IPS-20b (cell line): Measurements from ENCODE around the gene SELP.

ENCODE experiments used
- H3K27ac ChIP-seq: one replicate; pipeline ENCODE4 v1.5.1; 2013; ENCODE audit warnings: low read length
- H3K27me3 ChIP-seq: 2 replicates; pipeline ENCODE4 v1.6.1; 2013; ENCODE audit warnings: mild to moderate bottlenecking, low read length, inconsistent platforms; ENCODE audit not compliant: insufficient read depth
- H3K36me3 ChIP-seq: 2 replicates; pipeline ENCODE4 v1.6.1; 2013; ENCODE audit warnings: low read depth, mild to moderate bottlenecking, inconsistent platforms, low read length, moderate library complexity; ENCODE audit not compliant: insufficient read depth
- H3K4me1 ChIP-seq: 2 replicates; pipeline ENCODE4 v1.6.1; 2013; ENCODE audit warnings: mild to moderate bottlenecking, control low read depth, inconsistent platforms, low read length, moderate library complexity; ENCODE audit not compliant: insufficient read depth
- H3K4me3 ChIP-seq: 2 replicates; pipeline ENCODE4 v1.5.1; 2013; ENCODE audit warnings: mild to moderate bottlenecking, low read length, inconsistent platforms
- H3K9ac ChIP-seq: 2 replicates; pipeline ENCODE4 v1.6.1; 2013; ENCODE audit warnings: low read depth, mild to moderate bottlenecking, inconsistent platforms, low read length, moderate library complexity
- H3K9me3 ChIP-seq: 2 replicates; pipeline ENCODE4 v1.6.1; 2013; ENCODE audit warnings: mild to moderate bottlenecking, low read depth, low read length, inconsistent platforms; ENCODE audit not compliant: insufficient read depth

The SELP gene

GRCh38 chr1:169650551-169650950 is 20.6 kb upstream of the SELP start:
- H3K4me1 ChIP-seq = no peaks in the 10 kb centered on the region; the same call in 1 of the 2 replicates
- H3K4me3 ChIP-seq = no peak overlapping the region
- no peak overlapping the region for H3K9ac ChIP-seq
- no peaks in the 10 kb centered on the region for H3K9me3 ChIP-seq
- no peaks in the 10 kb centered on the region for H3K36me3 ChIP-seq
- H3K27me3 ChIP-seq = no peaks in the 10 kb centered on the region
- no peak overlapping the region for H3K27ac ChIP-seq

- Histone ChIP-seq H3K4me3 (no peak overlapping the region), H3K9ac (no peak overlapping the region), H3K27me3 (no peaks in the 10 kb centered on the region), H3K4me1 (no peaks in the 10 kb centered on the region; the same call in 1 of the 2 replicates), H3K36me3 (no peaks in the 10 kb centered on the region), H3K27ac (no peak overlapping the region), H3K9me3 (no peaks in the 10 kb centered on the region)
Observed at GRCh38 chr1:169648709-169649108, 18.8 kb upstream of the SELP start.

GRCh38 chr1:169648187-169648586 is 18.3 kb upstream of the SELP start:
- Histone ChIP-seq H3K9me3 (no peaks in the 10 kb centered on the region), H3K9ac (no peak overlapping the region), H3K4me1 (no peaks in the 10 kb centered on the region; the same call in 1 of the 2 replicates), H3K27me3 (no peaks in the 10 kb centered on the region), H3K4me3 (no peak overlapping the region), H3K36me3 (no peaks in the 10 kb centered on the region), H3K27ac (no peak overlapping the region)

GRCh38 chr1:169647512-169647911 is 17.6 kb upstream of the SELP start:
- no peaks in the 10 kb centered on the region; the same call in 1 of the 2 replicates for H3K4me1 ChIP-seq
- H3K27ac ChIP-seq = no peak overlapping the region
- no peak overlapping the region for H3K4me3 ChIP-seq
- no peaks in the 10 kb centered on the region for H3K36me3 ChIP-seq
- H3K27me3 ChIP-seq = no peaks in the 10 kb centered on the region
- no peaks in the 10 kb centered on the region for H3K9me3 ChIP-seq
- no peak overlapping the region for H3K9ac ChIP-seq

- no peak overlapping the region for H3K9ac ChIP-seq
- no peak overlapping the region for H3K4me3 ChIP-seq
- H3K36me3 ChIP-seq = no peaks in the 10 kb centered on the region
- H3K9me3 ChIP-seq = no peaks in the 10 kb centered on the region
- no peaks in the 10 kb centered on the region for H3K27me3 ChIP-seq
- no peak overlapping the region for H3K27ac ChIP-seq
- H3K4me1 ChIP-seq = no peaks in the 10 kb centered on the region; the same call in 1 of the 2 replicates
Observed at GRCh38 chr1:169644297-169644696, 14.4 kb upstream of the SELP start.

GRCh38 chr1:169634877-169635276 is 5.0 kb upstream of the SELP start:
- Histone ChIP-seq H3K27ac (no peak overlapping the region), H3K4me3 (no peak overlapping the region), H3K36me3 (no peaks in the 10 kb centered on the region), H3K27me3 (no peaks in the 10 kb centered on the region), H3K4me1 (no peaks in the 10 kb centered on the region), H3K9ac (no peak overlapping the region), H3K9me3 (peaks cover 4% of the 10 kb centered on the region)

- Histone ChIP-seq H3K9ac (no peak overlapping the region), H3K27me3 (no peaks in the 10 kb centered on the region), H3K4me1 (no peaks in the 10 kb centered on the region), H3K4me3 (no peak overlapping the region), H3K9me3 (peaks cover 4% of the 10 kb centered on the region), H3K27ac (no peak overlapping the region), H3K36me3 (no peaks in the 10 kb centered on the region)
Observed at GRCh38 chr1:169634145-169634544, 4.2 kb upstream of the SELP start.

GRCh38 chr1:169631249-169631648 is 1.3 kb upstream of the SELP start:
- no peaks in the 10 kb centered on the region for H3K27me3 ChIP-seq
- no peaks in the 10 kb centered on the region for H3K36me3 ChIP-seq
- peaks cover 4% of the 10 kb centered on the region for H3K9me3 ChIP-seq
- no peak overlapping the region for H3K9ac ChIP-seq
- H3K4me3 ChIP-seq = no peak overlapping the region
- H3K4me1 ChIP-seq = no peaks in the 10 kb centered on the region
- H3K27ac ChIP-seq = no peak overlapping the region

GRCh38 chr1:169624912-169625311 is 5.0 kb downstream of the SELP start:
- no peak overlapping the region for H3K27ac ChIP-seq
- no peak overlapping the region for H3K9ac ChIP-seq
- no peak overlapping the region for H3K4me3 ChIP-seq
- no peaks in the 10 kb centered on the region for H3K4me1 ChIP-seq
- no peaks in the 10 kb centered on the region for H3K27me3 ChIP-seq
- H3K36me3 ChIP-seq = no peaks in the 10 kb centered on the region
- no peaks in the 10 kb centered on the region for H3K9me3 ChIP-seq

- Histone ChIP-seq H3K27me3 (no peaks in the 10 kb centered on the region), H3K4me1 (no peaks in the 10 kb centered on the region), H3K27ac (no peak overlapping the region), H3K36me3 (no peaks in the 10 kb centered on the region), H3K4me3 (no peak overlapping the region), H3K9ac (no peak overlapping the region), H3K9me3 (no peaks in the 10 kb centered on the region)
Observed at GRCh38 chr1:169624122-169624521, 5.8 kb downstream of the SELP start.

GRCh38 chr1:169623132-169623926 is 6.6 kb downstream of the SELP start:
- Histone ChIP-seq H3K27me3 (no peaks in the 10 kb centered on the region), H3K9me3 (no peaks in the 10 kb centered on the region), H3K36me3 (no peaks in the 10 kb centered on the region), H3K4me1 (no peaks in the 10 kb centered on the region), H3K4me3 (no peak overlapping the region), H3K9ac (no peak overlapping the region), H3K27ac (no peak overlapping the region)

- Histone ChIP-seq H3K9me3 (no peaks in the 10 kb centered on the region), H3K27ac (no peak overlapping the region), H3K4me1 (no peaks in the 10 kb centered on the region), H3K27me3 (no peaks in the 10 kb centered on the region), H3K4me3 (no peak overlapping the region), H3K9ac (no peak overlapping the region), H3K36me3 (no peaks in the 10 kb centered on the region)
Observed at GRCh38 chr1:169620565-169620964, 9.4 kb downstream of the SELP start.
